Measurements from ENCODE around the gene SFRP4. TPM values are rescaled to one million over a fixed set of nuclear protein-coding genes. Genes with fewer than 3 reads are reported as not detected.
A peak's percentile ranks its signal among the peaks of the same experiment; 100 is the strongest.
"Not testable (repeated sequence)": the region's sequence is repeated elsewhere in the genome, so short reads cannot be mapped to it uniquely, and the experiment has no call there.

The SFRP4 gene
- 55.4 TPM for total RNA-seq
- polyA plus RNA-seq (ENCODE audit: insufficient read depth in 1 of 8, insufficient read length in 8 of 8, low replicate concordance in 1 of 8) = 10 to 100 TPM in 5 of 8 donors, 1 to 10 TPM in 3; 4.2 to 37.0 (median 15.5) TPM
- long read RNA-seq, donor 1, transcript SFRP4-201 (6 exons, 2,966 nt) = major isoform, 5 of 5 reads
- long read RNA-seq, donor 1, partial matches to known transcripts = 0 of 5 reads
- long read RNA-seq, donor 1, other reads (novel, unspliced or antisense) = 0 of 5 reads
- long read RNA-seq, donor 2 = 0 reads
- long read RNA-seq, donor 3, transcript SFRP4-201 (6 exons, 2,966 nt) = major isoform, 9 of 9 reads
- long read RNA-seq, donor 3, partial matches to known transcripts = 0 of 9 reads
- long read RNA-seq, donor 3, other reads (novel, unspliced or antisense) = 0 of 9 reads
- long read RNA-seq, donor 4, partial matches to known transcripts = 0 of 2 reads
- long read RNA-seq, donor 4, other reads (novel, unspliced or antisense) = 0 of 2 reads
- long read RNA-seq, donor 5, transcript SFRP4-201 (6 exons, 2,966 nt) = major isoform, 53 of 80 reads
- long read RNA-seq, donor 5, partial matches to known transcripts = 26 of 80 reads
- long read RNA-seq, donor 5, other reads (novel, unspliced or antisense) = 0 of 80 reads
- long read RNA-seq, donor 6, partial matches to known transcripts = 0 of 3 reads
- long read RNA-seq, donor 6, other reads (novel, unspliced or antisense) = 0 of 3 reads
- long read RNA-seq, donor 7, transcript SFRP4-201 (6 exons, 2,966 nt) = major isoform, 22 of 22 reads
- long read RNA-seq, donor 7, partial matches to known transcripts = 0 of 22 reads
- long read RNA-seq, donor 7, other reads (novel, unspliced or antisense) = 0 of 22 reads
- long read RNA-seq, donor 8, partial matches to known transcripts = 0 of 3 reads
- long read RNA-seq, donor 8, other reads (novel, unspliced or antisense) = 0 of 3 reads
- long read RNA-seq, donor 9, partial matches to known transcripts = 0 of 3 reads
- long read RNA-seq, donor 9, other reads (novel, unspliced or antisense) = 0 of 3 reads
- long read RNA-seq, donor 10, partial matches to known transcripts = 0 of 2 reads
- long read RNA-seq, donor 10, other reads (novel, unspliced or antisense) = 0 of 2 reads
- long read RNA-seq, donor 11, transcript SFRP4-201 (6 exons, 2,966 nt) = major isoform, 39 of 40 reads
- long read RNA-seq, donor 11, partial matches to known transcripts = 0 of 40 reads
- long read RNA-seq, donor 11, other reads (novel, unspliced or antisense) = 0 of 40 reads

- 0% methylated on average over 33 of the region's 46 CpGs for WGBS (ENCODE audit: insufficient coverage)
- Histone ChIP-seq H3K36me3 (ENCODE audit: control insufficient read depth, insufficient read depth, low read length) (no peaks in the 10 kb centered on the region), H3K27me3 (ENCODE audit: control insufficient read depth, insufficient read depth, low read length) (peaks cover 21% of the 10 kb centered on the region), H3K4me1 (ENCODE audit: control insufficient read depth, insufficient read depth, low read length) (peaks cover 29% of the 10 kb centered on the region), H3K27ac (ENCODE audit: low read length) (peak within 1 kb of the TSS; percentile 93), H3K4me3 (ENCODE audit: low read length) (peak within 1 kb of the TSS; percentile 63), H3K9me3 (replicated peaks; ENCODE audit: control insufficient read depth, low read depth, low read length) (no peaks in the 10 kb centered on the region)
- peak; percentile 95 for DNase-seq
These were observed at the start of gene SFRP4 for GRCh38 chr7:37916673-37917660. SFRP4 (minus strand) TSS chr7:37916817; CDS start chr7:37916537, 280 bp downstream.

GRCh38 chr7:37964196-37964595 is 47.6 kb upstream of the SFRP4 start:
- no CpG with 5 or more reads among the region's 5 CpGs for WGBS (ENCODE audit: insufficient coverage)
- no peaks in the 10 kb centered on the region for H3K4me1 ChIP-seq (ENCODE audit: control insufficient read depth, insufficient read depth, low read length)
- DNase-seq = no peak
- no peak overlapping the region for H3K27ac ChIP-seq (ENCODE audit: low read length)
- H3K4me3 ChIP-seq (ENCODE audit: low read length) = no peak overlapping the region
- no peaks in the 10 kb centered on the region for H3K9me3 ChIP-seq (replicated peaks; ENCODE audit: control insufficient read depth, low read depth, low read length)
- no peaks in the 10 kb centered on the region for H3K27me3 ChIP-seq (ENCODE audit: control insufficient read depth, insufficient read depth, low read length)
- H3K36me3 ChIP-seq (ENCODE audit: control insufficient read depth, insufficient read depth, low read length) = no peaks in the 10 kb centered on the region

GRCh38 chr7:37961251-37961650 is 44.6 kb upstream of the SFRP4 start:
- Histone ChIP-seq H3K36me3 (ENCODE audit: control insufficient read depth, insufficient read depth, low read length) (no peaks in the 10 kb centered on the region), H3K9me3 (replicated peaks; ENCODE audit: control insufficient read depth, low read depth, low read length) (no peaks in the 10 kb centered on the region), H3K27ac (ENCODE audit: low read length) (no peak overlapping the region), H3K27me3 (ENCODE audit: control insufficient read depth, insufficient read depth, low read length) (no peaks in the 10 kb centered on the region), H3K4me3 (ENCODE audit: low read length) (no peak overlapping the region), H3K4me1 (ENCODE audit: control insufficient read depth, insufficient read depth, low read length) (no peaks in the 10 kb centered on the region)
- DNase-seq = no peak
- 48% methylated on average over 3 of the region's 5 CpGs for WGBS (ENCODE audit: insufficient coverage)

GRCh38 chr7:37960483-37960882 is 43.9 kb upstream of the SFRP4 start:
- no peaks in the 10 kb centered on the region for H3K36me3 ChIP-seq (ENCODE audit: control insufficient read depth, insufficient read depth, low read length)
- no peaks in the 10 kb centered on the region for H3K9me3 ChIP-seq (replicated peaks; ENCODE audit: control insufficient read depth, low read depth, low read length)
- H3K4me3 ChIP-seq (ENCODE audit: low read length) = no peak overlapping the region
- no peaks in the 10 kb centered on the region for H3K27me3 ChIP-seq (ENCODE audit: control insufficient read depth, insufficient read depth, low read length)
- 65% methylated on average over 2 of the region's 2 CpGs for WGBS (ENCODE audit: insufficient coverage)
- DNase-seq = no peak
- no peak overlapping the region for H3K27ac ChIP-seq (ENCODE audit: low read length)
- H3K4me1 ChIP-seq (ENCODE audit: control insufficient read depth, insufficient read depth, low read length) = no peaks in the 10 kb centered on the region

- Histone ChIP-seq H3K4me3 (ENCODE audit: low read length) (no peak overlapping the region), H3K36me3 (ENCODE audit: control insufficient read depth, insufficient read depth, low read length) (peaks cover 2% of the 10 kb centered on the region), H3K4me1 (ENCODE audit: control insufficient read depth, insufficient read depth, low read length) (no peaks in the 10 kb centered on the region), H3K27me3 (ENCODE audit: control insufficient read depth, insufficient read depth, low read length) (no peaks in the 10 kb centered on the region), H3K27ac (ENCODE audit: low read length) (no peak overlapping the region), H3K9me3 (replicated peaks; ENCODE audit: control insufficient read depth, low read depth, low read length) (no peaks in the 10 kb centered on the region)
- no peak for DNase-seq
- WGBS (ENCODE audit: insufficient coverage) = 79% methylated on average over 8 of the region's 9 CpGs
These were observed 40.8 kb upstream of the SFRP4 start for GRCh38 chr7:37957221-37957970.

- no peaks in the 10 kb centered on the region for H3K9me3 ChIP-seq (replicated peaks; ENCODE audit: control insufficient read depth, low read depth, low read length)
- H3K27ac ChIP-seq (ENCODE audit: low read length) = no peak overlapping the region
- no peaks in the 10 kb centered on the region for H3K27me3 ChIP-seq (ENCODE audit: control insufficient read depth, insufficient read depth, low read length)
- no peak for DNase-seq
- H3K4me1 ChIP-seq (ENCODE audit: control insufficient read depth, insufficient read depth, low read length) = no peaks in the 10 kb centered on the region
- no peak overlapping the region for H3K4me3 ChIP-seq (ENCODE audit: low read length)
- H3K36me3 ChIP-seq (ENCODE audit: control insufficient read depth, insufficient read depth, low read length) = peaks cover 6% of the 10 kb centered on the region
These were observed 40.2 kb upstream of the SFRP4 start for GRCh38 chr7:37956791-37957190.

- H3K27ac ChIP-seq (ENCODE audit: low read length); H3K27me3 ChIP-seq (ENCODE audit: control insufficient read depth, insufficient read depth, low read length); DNase-seq; H3K9me3 ChIP-seq (replicated peaks; ENCODE audit: control insufficient read depth, low read depth, low read length); H3K4me1 ChIP-seq (ENCODE audit: control insufficient read depth, insufficient read depth, low read length); H3K4me3 ChIP-seq (ENCODE audit: low read length): not testable (repeated sequence)
- WGBS (ENCODE audit: insufficient coverage) = no CpG with 5 or more reads among the region's 1 CpG
- H3K36me3 ChIP-seq (ENCODE audit: control insufficient read depth, insufficient read depth, low read length) = peaks cover 16% of the 10 kb centered on the region
These were observed 37.6 kb upstream of the SFRP4 start for GRCh38 chr7:37954217-37954616.

GRCh38 chr7:37952240-37952639 is 35.6 kb upstream of the SFRP4 start:
- H3K4me1 ChIP-seq (ENCODE audit: control insufficient read depth, insufficient read depth, low read length) = peaks cover 8% of the 10 kb centered on the region
- H3K36me3 ChIP-seq (ENCODE audit: control insufficient read depth, insufficient read depth, low read length) = peaks cover 21% of the 10 kb centered on the region
- no peak overlapping the region for H3K4me3 ChIP-seq (ENCODE audit: low read length)
- no peaks in the 10 kb centered on the region for H3K27me3 ChIP-seq (ENCODE audit: control insufficient read depth, insufficient read depth, low read length)
- no CpG with 5 or more reads among the region's 2 CpGs for WGBS (ENCODE audit: insufficient coverage)
- no peak for DNase-seq
- no peaks in the 10 kb centered on the region for H3K9me3 ChIP-seq (replicated peaks; ENCODE audit: control insufficient read depth, low read depth, low read length)
- H3K27ac ChIP-seq (ENCODE audit: low read length) = no peak overlapping the region

- 90% methylated on average over 7 of the region's 7 CpGs for WGBS (ENCODE audit: insufficient coverage)
- no peak for DNase-seq
- H3K9me3 ChIP-seq (replicated peaks; ENCODE audit: control insufficient read depth, low read depth, low read length) = no peaks in the 10 kb centered on the region
- peaks cover 21% of the 10 kb centered on the region for H3K36me3 ChIP-seq (ENCODE audit: control insufficient read depth, insufficient read depth, low read length)
- no peak overlapping the region for H3K4me3 ChIP-seq (ENCODE audit: low read length)
- no peaks in the 10 kb centered on the region for H3K27me3 ChIP-seq (ENCODE audit: control insufficient read depth, insufficient read depth, low read length)
- peaks cover 29% of the 10 kb centered on the region for H3K4me1 ChIP-seq (ENCODE audit: control insufficient read depth, insufficient read depth, low read length)
- peak overlapping the region; percentile 32 for H3K27ac ChIP-seq (ENCODE audit: low read length)
These were observed 31.3 kb upstream of the SFRP4 start for GRCh38 chr7:37947941-37948210.
